SK-N-SH (cell line): ENCODE measurements around the gene ACSL6. TPM values are rescaled to one million over a fixed set of nuclear protein-coding genes. Genes with fewer than 3 reads are reported as not detected.

ENCODE experiments used
- CTCF ChIA-PET: fragments of 300-600, 350-600 bp; formaldehyde crosslinking; extraction: SDS; loops from one replicate; lab custom pipeline; 2021; lab: Yijun Ruan, JAX
- POLR2A ChIA-PET: fragments of 350-600 bp; sonication (Branson Sonifier 250); formaldehyde crosslinking; extraction: SDS; loops from one replicate; lab custom pipeline; 2020; ENCODE audit warnings: antibody characterized with exemption, inconsistent platforms; lab: Yijun Ruan, JAX
- DNase-seq: peaks from one replicate; pipeline ENCODE4 v3.0.0; 2012
- H2AFZ ChIP-seq: fragments of 200-600 bp; sonication (generic); 2 replicates; pipeline ENCODE4 v1.8.1; 2016; ENCODE audit warnings: antibody characterized with exemption, mild to moderate bottlenecking, low read depth
- H3F3A ChIP-seq: fragments of 200-600 bp; sonication (generic); replicated peaks from 2 replicates; pipeline ENCODE3; 2016; ENCODE audit warnings: antibody characterized with exemption, mild to moderate bottlenecking; ENCODE audit not compliant: insufficient read depth
- H3K27ac ChIP-seq, 2 experiments: fragments of 200-500 bp in 1 of 2; fragments of 200-600 bp in 1 of 2; sonication (Bioruptor generic) in 1 of 2; sonication (generic), shearing (Covaris generic) in 1 of 2; 2 replicates each; pipeline versions ENCODE4 v1.5.1 to v1.6.1; 2014 to 2016; ENCODE audit warnings: low read depth in 2 of 2, inconsistent platforms in 1 of 2, low read length in 1 of 2, mild to moderate bottlenecking in 1 of 2, mixed read lengths in 1 of 2
- H3K27me3 ChIP-seq: fragments of 200-600 bp; sonication (generic), shearing (Covaris generic); 2 replicates; pipeline ENCODE4 v1.6.1; 2016; ENCODE audit warnings: mixed run types; ENCODE audit not compliant: insufficient read depth
- H3K36me3 ChIP-seq, 2 experiments: fragments of 200-500 bp in 1 of 2; fragments of 200-600 bp in 1 of 2; sonication (Bioruptor generic) in 1 of 2; sonication (generic) in 1 of 2; replicated peaks in 1 of 2; 2 replicates each; pipeline versions ENCODE3 to v1.5.1; 2014 to 2016; ENCODE audit warnings: low read length in 1 of 2, mild to moderate bottlenecking in 1 of 2; ENCODE audit not compliant: insufficient read depth in 2 of 2, control insufficient read depth in 1 of 2
- H3K4me1 ChIP-seq, 2 experiments: fragments of 200-500 bp in 1 of 2; fragments of 200-600 bp in 1 of 2; sonication (Bioruptor generic) in 1 of 2; sonication (generic), shearing (Covaris generic) in 1 of 2; 2 replicates each; pipeline versions ENCODE4 v1.5.1 to v1.6.1; 2014 to 2016; ENCODE audit warnings: low read depth in 1 of 2, low read length in 1 of 2, mixed run types in 1 of 2; ENCODE audit not compliant: insufficient read depth in 2 of 2, control insufficient read depth in 1 of 2
- H3K4me2 ChIP-seq: fragments of 200-600 bp; sonication (generic), shearing (Covaris generic); 2 replicates; pipeline ENCODE4 v1.6.1; 2017; ENCODE audit warnings: mixed run types
- H3K4me3 ChIP-seq, 2 experiments: fragments of 200-500 bp in 1 of 2; fragments of 200-600 bp in 1 of 2; sonication (Bioruptor generic) in 1 of 2; sonication (generic), shearing (Covaris generic) in 1 of 2; 2 replicates each; pipeline versions ENCODE4 v1.5.1 to v1.8.1; 2014 to 2016; ENCODE audit warnings: low read depth in 2 of 2, inconsistent platforms in 1 of 2, low read length in 1 of 2, mild to moderate bottlenecking in 1 of 2, mixed read lengths in 1 of 2, moderate library complexity in 1 of 2
- H3K79me2 ChIP-seq: fragments of 200-600 bp; sonication (generic); 2 replicates; pipeline ENCODE4 v1.8.1; 2017; ENCODE audit warnings: mild to moderate bottlenecking; ENCODE audit not compliant: insufficient read depth
- H3K9ac ChIP-seq: fragments of 200-600 bp; sonication (generic); 2 replicates; pipeline ENCODE4 v1.6.1; 2017; ENCODE audit warnings: mixed run types
- H3K9me2 ChIP-seq: fragments of 200-600 bp; sonication (generic); 2 replicates; pipeline ENCODE4 v1.6.1; 2017; ENCODE audit warnings: mixed run types
- H3K9me3 ChIP-seq: fragments of 200-600 bp; sonication (generic); 2 replicates; pipeline ENCODE4 v1.6.1; 2017; ENCODE audit warnings: mixed run types, mild to moderate bottlenecking, moderate library complexity
- H4K20me1 ChIP-seq: fragments of 200-600 bp; sonication (generic); 2 replicates; pipeline ENCODE4 v1.6.1; 2017; ENCODE audit warnings: mild to moderate bottlenecking, mixed run types; ENCODE audit not compliant: insufficient read depth
- ELF1 ChIP-seq: IDR thresholded peaks from 2 replicates; pipeline ENCODE4 v1.4.0; 2012
- EP300 ChIP-seq, 2 experiments: IDR thresholded peaks; 2 replicates each; pipeline versions ENCODE4 v1.4.0 to v1.6.1; 2012; ENCODE audit warnings: borderline replicate concordance in 1 of 2, low read depth in 1 of 2, low read length in 1 of 2
- EZH2phosphoT487 ChIP-seq: fragments of 200-600 bp; sonication (generic); IDR thresholded peaks from 2 replicates; pipeline ENCODE4 v1.6.1; 2017; ENCODE audit warnings: low read depth, mixed run types, mild to moderate bottlenecking, antibody characterized with exemption, moderate library complexity, borderline replicate concordance
- GATA2 ChIP-seq: sonication (generic); formaldehyde crosslinking; IDR thresholded peaks from 2 replicates; pipeline ENCODE4 v1.5.0; 2020; ENCODE audit warnings: mild to moderate bottlenecking, missing genetic modification reagents
- IRF3 ChIP-seq: fragments of 150-350 bp; IDR thresholded peaks from 2 replicates; pipeline ENCODE4 v1.6.1; 2016; ENCODE audit warnings: mild to moderate bottlenecking, low read depth, low read length
- JUND ChIP-seq: IDR thresholded peaks from 2 replicates; pipeline ENCODE4 v1.4.0; 2012
- MEF2A ChIP-seq: IDR thresholded peaks from 2 replicates; pipeline ENCODE4 v1.4.0; 2012; ENCODE audit warnings: low read depth, borderline replicate concordance
- MXI1 ChIP-seq: IDR thresholded peaks from 2 replicates; pipeline ENCODE4 v1.6.1; 2012; ENCODE audit warnings: mild to moderate bottlenecking, low read depth, low read length, improper control_type of control experiment
- NFIC ChIP-seq: IDR thresholded peaks from 2 replicates; pipeline ENCODE4 v1.4.0; 2012; ENCODE audit warnings: borderline replicate concordance
- RAD21 ChIP-seq: IDR thresholded peaks from 2 replicates; pipeline ENCODE4 v1.6.1; 2012; ENCODE audit warnings: mild to moderate bottlenecking, low read length
- SIN3A ChIP-seq: IDR thresholded peaks from 2 replicates; pipeline ENCODE4 v1.6.1; 2012; ENCODE audit warnings: low read depth, mild to moderate bottlenecking, low read length, moderate library complexity, borderline replicate concordance
- TAF1 ChIP-seq: IDR thresholded peaks from 2 replicates; pipeline ENCODE4 v1.6.1; 2012; ENCODE audit warnings: low read depth, mild to moderate bottlenecking, low read length, moderate library complexity, borderline replicate concordance
- WGBS: methylation state at CpG from one replicate; pipeline ENCODE4 v1.1.6; 2017; ENCODE audit warnings: low lambda C conversion rate; 5-methylcytosine and 5-hydroxymethylcytosine counted together
- polyA plus RNA-seq, 3 experiments: library from polyadenylated mRNA; depleted of rRNA; stranded (reverse); fragments of >200 nt; gene quantifications; 2 replicates each; pipeline ENCODE4 v1.2.3, GENCODE V29; 2012
- TF ChIP-seq, protein P1 (sequence below): IDR thresholded peaks from 2 replicates; pipeline ENCODE4 v1.4.0; 2012; ENCODE audit warnings: low read depth
- TF ChIP-seq, protein P2 (sequence below): fragments of 200-600 bp; sonication (generic); IDR thresholded peaks from 2 replicates; pipeline ENCODE4 v1.6.1; 2017; ENCODE audit warnings: antibody characterized with exemption, mild to moderate bottlenecking, moderate library complexity
- TF ChIP-seq, protein P3 (sequence below): IDR thresholded peaks from 2 replicates; pipeline ENCODE4 v1.4.0; 2012; ENCODE audit warnings: low read depth, borderline replicate concordance

Gene ACSL6
- polyA plus RNA-seq, 1 of the 3 experiments (the other 2 are of a cell fraction) = 0.46 TPM

DNA sequence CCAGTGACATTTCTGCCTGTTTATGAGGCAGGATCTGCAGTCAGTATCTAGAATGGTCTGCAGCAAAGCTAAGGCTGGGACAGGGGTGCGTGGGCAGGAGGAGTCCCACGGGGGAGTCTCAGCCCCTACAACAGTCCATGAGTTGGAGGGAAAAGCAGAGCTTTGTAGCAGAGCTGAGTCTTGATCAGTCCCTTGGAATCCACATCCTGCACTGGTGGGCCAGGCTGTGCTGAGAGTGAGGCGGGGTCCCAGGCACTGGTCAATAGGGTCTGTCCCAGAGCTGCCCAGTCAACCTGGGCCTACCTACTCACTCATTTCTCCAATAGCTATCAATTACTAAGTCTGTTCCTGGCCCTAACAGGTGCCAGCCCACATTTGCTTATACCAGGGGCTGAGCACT lies 5.9 kb downstream of the ACSL6 start (continued):
- TF ChIP-seq EP300 (IDR thresholded peaks at IDR 0.05; ENCODE audit: borderline replicate concordance in 1 of 2, low read depth in 1 of 2, low read length in 1 of 2) (no peak), MXI1 (no peak), MEF2A (no peak), GATA2 (CRISPR knock-in tag) (no peak), SIN3A (no peak), NFIC (no peak)
- TF ChIP-seq, protein P1, sequence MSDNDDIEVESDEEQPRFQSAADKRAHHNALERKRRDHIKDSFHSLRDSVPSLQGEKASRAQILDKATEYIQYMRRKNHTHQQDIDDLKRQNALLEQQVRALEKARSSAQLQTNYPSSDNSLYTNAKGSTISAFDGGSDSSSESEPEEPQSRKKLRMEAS = no peak

- Histone ChIP-seq H3K36me3 (no peaks in the 10 kb centered on the region), H3K4me3 (no peak overlapping the region), H3K79me2 (no peaks in the 10 kb centered on the region), H3K9me3 (no peaks in the 10 kb centered on the region), H3K9ac (no peak overlapping the region), H2AFZ (no peak overlapping the region), H3K27ac (no peak overlapping the region), H3K9me2 (no peaks in the 10 kb centered on the region), H3F3A (no peaks in the 10 kb centered on the region), H3K4me2 (no peak overlapping the region), H4K20me1 (no peaks in the 10 kb centered on the region), H3K27me3 (no peaks in the 10 kb centered on the region), H3K4me1 (peaks cover 0 to 14% of the 10 kb centered on the region in 2 experiments; a peak in 1 of 4 replicates)
- ChIA-PET CTCF (interaction anchor here (0.7 to 7.4 kb wide), 3 partner anchors 415 to 581 kb away, joined by 3 to 152 read pairs (median 4); no protein-coding TSS in a partner anchor), POLR2A (no interaction called here)
- TF ChIP-seq ELF1 (no peak), RAD21 (no peak), IRF3 (no peak), TAF1 (no peak), EZH2phosphoT487 (no peak), JUND (no peak)
- TF ChIP-seq, protein P2, sequence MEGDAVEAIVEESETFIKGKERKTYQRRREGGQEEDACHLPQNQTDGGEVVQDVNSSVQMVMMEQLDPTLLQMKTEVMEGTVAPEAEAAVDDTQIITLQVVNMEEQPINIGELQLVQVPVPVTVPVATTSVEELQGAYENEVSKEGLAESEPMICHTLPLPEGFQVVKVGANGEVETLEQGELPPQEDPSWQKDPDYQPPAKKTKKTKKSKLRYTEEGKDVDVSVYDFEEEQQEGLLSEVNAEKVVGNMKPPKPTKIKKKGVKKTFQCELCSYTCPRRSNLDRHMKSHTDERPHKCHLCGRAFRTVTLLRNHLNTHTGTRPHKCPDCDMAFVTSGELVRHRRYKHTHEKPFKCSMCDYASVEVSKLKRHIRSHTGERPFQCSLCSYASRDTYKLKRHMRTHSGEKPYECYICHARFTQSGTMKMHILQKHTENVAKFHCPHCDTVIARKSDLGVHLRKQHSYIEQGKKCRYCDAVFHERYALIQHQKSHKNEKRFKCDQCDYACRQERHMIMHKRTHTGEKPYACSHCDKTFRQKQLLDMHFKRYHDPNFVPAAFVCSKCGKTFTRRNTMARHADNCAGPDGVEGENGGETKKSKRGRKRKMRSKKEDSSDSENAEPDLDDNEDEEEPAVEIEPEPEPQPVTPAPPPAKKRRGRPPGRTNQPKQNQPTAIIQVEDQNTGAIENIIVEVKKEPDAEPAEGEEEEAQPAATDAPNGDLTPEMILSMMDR = no peak
- TF ChIP-seq, protein P1 = no peak
- TF ChIP-seq, protein P3, sequence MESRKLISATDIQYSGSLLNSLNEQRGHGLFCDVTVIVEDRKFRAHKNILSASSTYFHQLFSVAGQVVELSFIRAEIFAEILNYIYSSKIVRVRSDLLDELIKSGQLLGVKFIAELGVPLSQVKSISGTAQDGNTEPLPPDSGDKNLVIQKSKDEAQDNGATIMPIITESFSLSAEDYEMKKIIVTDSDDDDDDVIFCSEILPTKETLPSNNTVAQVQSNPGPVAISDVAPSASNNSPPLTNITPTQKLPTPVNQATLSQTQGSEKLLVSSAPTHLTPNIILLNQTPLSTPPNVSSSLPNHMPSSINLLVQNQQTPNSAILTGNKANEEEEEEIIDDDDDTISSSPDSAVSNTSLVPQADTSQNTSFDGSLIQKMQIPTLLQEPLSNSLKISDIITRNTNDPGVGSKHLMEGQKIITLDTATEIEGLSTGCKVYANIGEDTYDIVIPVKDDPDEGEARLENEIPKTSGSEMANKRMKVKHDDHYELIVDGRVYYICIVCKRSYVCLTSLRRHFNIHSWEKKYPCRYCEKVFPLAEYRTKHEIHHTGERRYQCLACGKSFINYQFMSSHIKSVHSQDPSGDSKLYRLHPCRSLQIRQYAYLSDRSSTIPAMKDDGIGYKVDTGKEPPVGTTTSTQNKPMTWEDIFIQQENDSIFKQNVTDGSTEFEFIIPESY = no peak
- WGBS = 36% methylated on average over 3 of the region's 3 CpGs
- no peak for DNase-seq
Measured at GRCh38 chr5:132003982-132004381, 7.5 kb downstream of the ACSL6 start.
